Activated effector memory CD4-positive, alpha-beta T cell treated with anti-CD3 and anti-CD28 coated beads, Interleukin-2, amount 50 U/mL, for 16 hours (primary cell): ENCODE results near the gene SH2D5.
A peak's percentile ranks its signal among the peaks of the same experiment; 100 is the strongest.
"Not testable (repeated sequence)": the region's sequence is repeated elsewhere in the genome, so short reads cannot be mapped to it uniquely, and the experiment has no call there.

Source experiments
- DNase-seq: peaks from one replicate; pipeline ENCODE4 v3.0.0-alpha.2; 2020

The SH2D5 gene

DNA sequence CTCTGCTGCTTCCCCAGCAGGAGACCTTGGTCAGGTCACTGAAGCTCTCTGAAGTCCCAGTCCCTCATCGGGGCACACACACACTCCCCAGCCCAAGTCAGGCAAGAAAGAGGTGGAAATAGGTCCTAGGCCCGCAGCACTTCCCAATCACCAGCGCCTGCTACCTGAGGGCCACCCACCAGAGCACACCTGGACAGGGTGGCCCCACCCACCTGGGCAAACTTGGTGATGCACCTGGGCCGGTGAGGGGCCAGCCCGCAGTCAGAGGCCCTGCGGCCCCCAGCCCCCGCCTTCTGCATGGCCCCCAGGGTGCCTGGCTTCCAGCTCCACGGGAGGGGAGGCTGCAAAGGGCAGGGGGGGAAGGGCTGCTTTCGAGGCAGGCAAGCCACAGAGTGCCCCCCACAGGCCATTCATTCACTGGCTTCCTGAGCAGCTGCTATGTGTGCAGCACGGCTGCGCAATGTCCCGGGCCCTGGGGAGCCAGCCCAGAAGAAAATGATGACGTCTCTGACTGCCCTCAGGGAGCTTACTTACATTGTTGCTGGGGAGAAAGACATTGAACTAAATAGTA is 4.7 kb downstream of the SH2D5 start:
- no peak for DNase-seq

DNA sequence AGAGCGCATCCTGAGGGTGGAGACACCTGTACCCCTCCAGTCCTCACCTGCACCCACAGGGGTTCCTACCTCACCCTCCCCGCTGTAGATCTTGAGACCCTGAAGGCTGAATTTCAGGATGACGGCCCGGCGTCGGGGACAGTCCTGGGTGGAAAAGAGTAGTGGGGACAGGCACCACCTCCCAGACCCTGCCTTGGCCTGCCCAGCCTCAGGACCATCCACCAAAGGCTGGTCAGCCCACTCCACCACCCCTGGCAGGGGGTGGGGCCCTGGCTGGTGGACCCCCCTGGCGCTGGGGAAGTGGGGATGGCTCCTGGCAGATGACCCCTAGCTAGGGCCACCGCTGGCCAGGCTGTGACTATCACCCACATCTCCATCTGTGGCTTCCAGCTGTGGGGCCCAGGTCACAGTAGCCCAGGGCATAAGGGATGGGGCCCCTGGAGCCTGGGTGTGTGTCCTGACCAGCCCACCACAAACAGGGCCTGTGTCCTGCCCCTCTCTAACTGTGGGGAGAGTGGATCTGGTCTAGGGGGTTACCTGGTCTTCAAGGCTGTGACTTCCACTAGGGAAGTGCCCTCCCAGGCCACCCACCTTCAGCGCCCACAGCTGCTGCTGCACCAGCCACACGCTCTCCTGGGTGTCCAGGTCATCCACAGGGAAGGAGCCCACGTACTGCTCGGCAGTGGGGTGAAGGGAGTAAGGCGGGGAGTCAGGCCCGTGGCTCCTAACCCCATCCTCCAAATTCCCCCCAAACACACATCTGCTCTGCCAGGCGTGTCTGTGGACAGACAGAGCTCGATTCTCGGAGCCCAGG is 5.4 kb downstream of the SH2D5 start:
- peak; percentile 57 for DNase-seq

DNA sequence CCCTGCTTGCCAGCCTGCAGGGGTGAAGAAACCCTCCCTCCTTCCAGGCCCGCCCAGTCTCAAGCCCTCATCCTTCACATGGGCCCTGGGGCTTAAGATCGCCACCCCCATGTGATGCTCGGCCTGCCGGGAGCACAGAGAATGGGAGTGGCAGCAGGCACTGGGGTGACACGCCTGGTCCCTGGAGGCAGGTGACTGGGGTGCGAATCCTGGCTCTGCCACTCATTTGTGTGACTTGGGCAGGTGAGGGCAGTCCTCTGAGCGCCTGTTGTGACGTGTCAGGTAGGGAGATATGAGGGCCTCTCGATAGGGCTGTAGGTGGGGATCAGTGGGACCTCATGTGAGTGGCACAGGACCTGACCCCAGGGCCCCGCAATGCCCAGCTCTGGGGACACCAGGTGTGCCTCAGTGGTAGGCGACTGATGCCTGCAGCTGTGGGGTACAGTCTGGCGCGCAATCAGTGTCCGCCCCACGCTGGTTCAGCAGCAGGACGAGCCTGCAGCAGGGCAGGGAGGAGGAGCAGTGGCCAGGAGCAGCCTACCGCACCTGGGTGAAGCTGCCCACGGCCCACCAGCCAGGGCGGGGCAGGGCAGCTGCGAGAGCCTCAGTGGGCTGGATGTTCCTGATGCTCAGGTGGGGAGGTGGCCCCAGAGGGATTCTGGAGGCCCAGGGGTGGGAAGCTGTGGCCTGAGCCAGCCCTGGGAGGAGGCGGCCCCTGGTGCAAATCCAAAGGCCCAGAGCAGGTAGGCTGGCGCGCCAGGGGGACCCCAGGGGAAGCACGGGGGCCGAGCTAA is 6.2 kb downstream of the SH2D5 start:
- DNase-seq: peak; percentile 48

DNA sequence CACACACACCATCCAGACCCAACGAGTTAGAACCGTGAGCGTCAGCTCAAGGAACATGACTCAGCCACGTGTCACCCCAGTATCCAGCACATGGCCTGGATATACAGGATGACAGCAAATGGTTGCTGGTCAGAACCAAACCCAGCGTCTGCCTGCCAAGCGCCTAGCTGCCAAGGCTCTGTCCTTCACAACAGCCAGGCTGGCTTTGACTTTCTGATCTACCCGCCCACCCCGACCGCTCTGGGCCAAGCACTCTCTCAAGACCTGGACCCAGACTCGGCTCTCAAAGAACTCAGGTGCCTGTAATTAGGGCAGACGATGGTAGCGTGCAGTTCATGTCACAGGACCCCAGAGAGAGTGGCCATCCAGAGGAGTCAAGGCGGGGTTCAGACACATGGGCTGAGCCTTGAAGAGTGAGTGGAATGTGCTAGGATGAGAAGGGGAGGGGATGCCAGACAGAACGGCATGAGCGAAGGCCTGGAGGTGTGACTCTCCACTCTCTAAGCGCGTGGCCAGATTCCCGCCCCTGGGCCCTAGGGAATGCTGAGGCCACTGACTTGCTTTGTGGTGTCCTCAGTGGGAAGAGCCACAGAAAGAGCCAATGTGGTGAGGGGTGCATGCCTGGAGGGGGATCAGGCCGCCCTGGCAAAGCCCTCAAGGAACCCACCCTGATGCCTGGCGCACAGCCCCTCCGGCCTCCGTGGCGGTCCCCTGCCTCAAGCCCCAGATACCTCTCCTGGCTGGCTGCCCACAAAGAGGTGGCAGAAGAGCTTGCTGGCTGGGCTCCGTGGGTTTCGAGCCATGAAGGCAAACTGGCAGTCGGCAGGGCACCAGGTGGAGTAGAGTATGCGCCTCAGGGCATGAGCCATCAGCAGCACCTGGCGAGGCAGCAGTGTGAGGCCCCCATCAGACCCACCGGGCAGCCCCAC is 7.0 kb downstream of the SH2D5 start:
- DNase-seq: no peak

DNA sequence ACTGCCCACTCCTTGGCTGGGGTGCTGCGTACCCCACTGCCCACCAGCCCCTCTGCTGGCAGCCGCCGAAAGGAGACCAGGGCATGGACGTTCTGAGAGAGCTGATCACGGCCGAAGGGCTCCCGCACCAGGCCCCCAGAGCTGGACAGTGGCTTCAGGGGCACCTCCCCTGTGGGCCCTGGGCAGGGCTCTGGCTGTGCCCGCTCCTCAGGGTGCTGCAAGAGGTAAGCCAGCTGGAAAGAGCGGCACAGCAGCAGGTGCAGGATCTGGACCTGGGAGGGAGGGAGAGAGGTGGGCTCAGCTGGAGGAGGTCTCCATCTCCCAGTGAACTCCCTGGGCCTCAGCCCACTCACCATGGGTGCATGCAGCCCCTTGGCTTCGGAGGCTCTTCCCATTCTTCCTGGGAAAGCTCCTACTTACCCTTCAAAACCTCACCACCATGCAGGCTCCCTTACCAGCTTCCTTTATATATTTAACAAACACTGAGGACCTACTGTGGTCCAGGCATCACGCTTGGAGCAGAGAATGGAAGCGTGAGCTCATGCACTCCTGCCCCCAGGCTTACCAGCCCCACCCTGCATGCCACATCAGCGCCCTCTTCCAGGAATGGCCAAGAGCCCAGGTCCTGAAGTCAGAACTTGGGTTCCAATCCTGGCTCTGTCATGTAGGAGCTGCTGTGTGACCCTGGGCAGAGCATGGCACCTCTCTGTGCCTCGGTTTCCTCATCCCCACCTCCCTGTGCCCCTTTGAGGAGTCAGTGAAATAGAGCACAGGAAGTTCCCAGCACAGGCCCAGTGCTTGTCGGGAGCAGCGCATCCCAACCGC is 7.9 kb downstream of the SH2D5 start:
- peak; percentile 49 for DNase-seq

DNA sequence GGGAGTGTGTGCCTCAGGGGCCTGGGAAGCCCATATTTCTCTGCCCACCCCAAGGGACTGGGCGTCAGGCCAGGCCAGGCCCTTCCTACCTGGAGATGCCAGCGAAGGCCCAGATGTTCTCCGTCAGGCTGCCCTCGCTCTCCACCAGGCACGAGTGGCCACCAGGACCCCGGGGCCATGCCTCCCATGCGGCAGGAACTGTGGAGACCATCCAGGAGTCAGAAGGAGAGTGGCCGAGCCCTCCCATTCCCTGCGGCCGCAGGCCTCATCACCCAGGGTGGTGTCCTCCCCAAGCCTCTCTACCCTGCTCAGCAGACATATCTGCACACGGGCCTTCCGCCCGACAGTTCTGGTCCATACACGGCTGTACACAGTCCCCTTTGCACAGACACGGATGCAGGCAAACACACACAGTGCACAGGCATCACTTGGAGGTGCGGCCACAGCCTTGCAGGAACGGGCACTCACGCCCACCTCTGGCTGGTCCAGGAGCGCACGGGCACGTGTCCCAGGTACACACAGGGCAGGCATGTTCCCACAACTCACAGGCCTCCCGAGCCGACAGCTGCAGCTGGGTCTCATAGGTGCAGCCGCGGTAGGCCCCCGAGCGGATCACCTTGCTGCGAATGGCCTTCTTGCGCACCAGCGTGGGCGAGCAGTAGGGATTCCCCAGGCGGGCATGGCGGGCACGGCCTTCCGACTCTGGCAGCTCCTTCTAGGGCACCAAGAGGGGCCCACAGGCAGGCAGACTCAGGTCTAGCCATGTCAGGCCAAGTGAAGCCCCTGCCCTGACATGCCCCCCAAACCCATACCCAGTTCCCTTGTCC is 8.8 kb downstream of the SH2D5 start:
- DNase-seq: peak; percentile 61

DNA sequence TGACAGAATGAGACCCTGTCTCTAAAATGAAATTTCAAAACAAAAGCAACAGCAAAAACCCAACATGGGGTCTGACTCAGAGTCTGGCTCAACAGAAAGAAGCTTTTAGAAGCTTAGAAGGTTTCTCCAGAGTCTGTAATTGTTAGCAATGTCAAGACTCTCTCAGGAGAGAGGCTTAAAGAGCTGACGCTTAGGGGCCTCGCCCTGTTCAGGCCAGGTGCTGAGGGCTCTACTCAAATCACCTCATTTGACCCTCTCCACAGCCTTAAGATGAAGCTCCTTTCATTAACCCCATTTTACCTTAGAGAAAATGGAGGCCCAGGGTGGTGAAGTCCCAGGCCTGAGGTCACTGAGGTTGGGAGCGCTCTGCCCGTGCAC is 9.4 kb downstream of the SH2D5 start:
- peak; percentile 34 for DNase-seq

DNA sequence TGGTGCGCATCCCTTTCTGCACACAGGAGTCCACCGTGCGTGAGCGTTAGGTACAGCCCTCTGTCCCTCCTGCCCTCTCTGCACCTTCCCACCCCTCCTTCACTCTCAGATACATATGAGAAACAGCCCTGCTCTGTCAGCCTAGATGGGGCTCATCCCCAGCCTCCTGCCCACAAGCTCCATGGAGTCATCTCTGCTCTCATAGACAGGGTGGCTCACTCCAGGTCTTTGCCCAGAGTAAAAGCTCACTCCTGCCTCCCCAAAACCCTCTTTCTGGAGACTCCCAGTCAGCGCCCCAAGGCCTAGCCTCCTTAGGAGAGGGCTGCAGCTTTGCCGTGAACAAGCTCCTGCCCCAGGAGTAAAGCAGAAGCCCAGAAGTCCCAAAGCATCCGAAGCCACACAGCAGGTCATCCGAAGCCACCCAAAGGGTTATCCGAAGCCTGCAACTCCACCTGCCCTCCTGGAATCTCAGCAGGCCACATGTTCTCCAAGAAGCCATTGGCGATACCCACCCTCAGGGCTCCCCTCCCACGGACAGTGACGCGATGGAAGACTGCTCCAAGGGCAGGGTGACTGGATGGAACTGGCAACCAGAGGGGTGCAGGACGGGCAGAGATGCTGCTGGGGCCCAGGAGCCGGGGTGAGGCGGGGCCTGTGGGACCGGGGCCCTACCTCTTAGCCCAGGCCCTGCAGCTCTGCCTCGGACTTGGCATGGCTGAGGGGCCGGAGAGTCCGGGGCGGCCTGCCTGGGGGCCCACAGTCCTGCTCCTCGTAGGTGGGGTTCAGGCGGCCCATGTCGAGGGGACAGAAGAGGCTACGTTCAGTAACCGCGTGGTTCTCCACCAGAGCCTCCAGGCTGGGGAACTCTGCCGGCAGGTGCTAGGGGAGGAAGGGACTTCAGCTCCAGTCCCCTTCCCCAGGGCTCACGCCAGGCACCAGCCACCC is 11.1 kb downstream of the SH2D5 start:
- DNase-seq: peak; percentile 55

DNA sequence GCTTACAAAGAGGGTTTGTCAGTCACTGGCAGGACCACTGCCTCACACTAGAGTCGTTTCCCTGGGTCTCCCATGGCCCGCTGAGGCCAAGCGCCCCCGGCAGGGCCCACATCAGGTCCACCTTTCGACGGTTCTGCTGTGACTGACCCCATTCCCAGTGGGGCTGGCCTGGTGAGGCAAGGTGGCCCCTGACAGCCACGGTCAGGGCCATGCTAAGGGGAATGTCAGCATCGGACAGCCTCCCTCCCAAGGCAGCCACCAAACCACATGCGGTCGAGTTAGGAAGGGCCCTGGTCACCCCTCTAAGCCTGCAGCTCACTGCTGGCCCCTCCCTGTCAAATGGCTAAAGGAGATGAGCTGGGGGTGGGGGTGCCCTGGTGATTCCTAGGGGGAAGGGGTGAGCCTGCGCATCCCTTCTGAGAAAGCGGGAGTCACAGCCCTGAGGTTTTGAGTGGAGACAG is 11.8 kb downstream of the SH2D5 start:
- peak; percentile 56 for DNase-seq

DNA sequence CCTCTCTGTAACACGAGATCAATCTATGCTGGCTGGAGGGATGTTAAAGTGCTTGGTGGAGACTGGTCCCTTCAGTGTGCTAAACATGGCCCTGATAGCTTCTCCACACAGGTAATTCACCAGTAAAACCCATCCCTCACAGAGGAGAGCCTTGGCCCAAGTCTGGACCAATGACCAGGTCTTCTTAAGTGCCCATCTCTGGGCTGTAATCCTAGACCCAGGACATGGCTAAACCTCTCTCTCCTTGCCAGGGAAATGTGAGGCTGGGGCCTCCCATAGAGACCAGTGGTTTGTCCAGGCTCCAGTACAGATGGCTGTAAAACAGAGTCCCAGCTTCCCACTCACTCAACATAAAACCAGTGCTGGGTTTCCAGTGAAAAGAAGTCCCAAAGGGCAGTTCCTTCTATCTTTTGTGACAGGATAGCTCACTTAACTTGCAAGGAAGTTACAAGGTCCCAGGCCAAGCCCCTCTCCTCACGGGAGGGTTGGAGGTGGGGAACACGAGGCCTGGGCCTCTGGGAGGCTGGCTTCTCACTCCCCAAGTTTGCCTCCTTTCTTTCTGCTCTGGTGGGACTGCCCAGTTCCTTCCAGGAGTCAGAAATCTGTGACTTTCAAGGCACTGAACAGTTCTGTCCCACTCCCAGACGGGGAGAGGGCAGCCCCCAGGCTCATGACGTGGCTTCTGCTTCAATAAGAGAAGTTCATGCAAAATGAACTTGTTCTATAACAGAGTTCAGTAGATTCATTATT is 12.5 kb downstream of the SH2D5 start:
- peak; percentile 56 for DNase-seq

DNA sequence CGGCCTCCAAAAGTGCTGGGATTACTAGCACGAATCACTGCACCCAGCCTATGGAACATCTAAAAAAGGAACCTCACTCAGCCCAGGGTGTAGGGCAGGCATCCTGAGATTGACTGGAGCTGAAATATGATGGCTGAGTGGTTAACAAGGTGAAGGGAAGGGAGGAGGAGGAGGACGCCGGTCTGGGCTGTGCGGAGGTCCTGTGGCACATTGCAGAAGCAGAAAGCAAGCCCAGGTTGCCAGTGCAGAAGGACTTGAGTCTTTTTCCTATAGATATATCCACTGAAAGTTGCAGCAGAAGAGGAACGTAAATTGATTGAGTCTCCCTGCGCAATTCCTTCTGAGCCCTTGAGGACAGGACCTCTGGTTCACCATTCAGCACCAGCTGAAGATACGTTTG is 13.2 kb downstream of the SH2D5 start:
- peak; percentile 45 for DNase-seq

DNA sequence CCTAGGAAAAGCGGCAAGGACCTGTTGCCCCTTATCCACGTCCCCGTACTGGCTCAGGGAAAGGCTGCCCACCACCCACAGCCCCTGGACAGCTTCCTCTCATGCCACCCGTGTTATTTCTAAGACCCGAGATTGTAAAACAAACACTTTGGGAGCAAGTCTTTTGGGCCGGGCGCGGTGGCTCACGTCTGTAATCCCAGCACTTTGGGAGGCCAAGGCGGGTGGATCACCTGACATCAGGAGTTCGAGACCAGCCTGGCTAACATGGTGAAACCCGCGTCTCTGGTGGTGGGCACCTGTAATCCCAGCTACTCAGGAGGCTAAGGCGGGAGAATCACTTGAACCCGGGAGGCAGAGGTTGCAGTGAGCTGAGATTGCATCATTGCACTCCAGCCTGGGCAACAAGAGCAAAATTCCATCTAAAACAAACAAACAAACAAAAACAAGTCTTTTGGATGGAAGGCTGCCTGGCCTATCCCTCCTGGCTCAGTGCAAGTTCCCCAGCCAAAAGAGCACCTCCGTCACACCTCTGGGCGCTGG is 14.1 kb downstream of the SH2D5 start:
- DNase-seq: not testable (repeated sequence)

DNA sequence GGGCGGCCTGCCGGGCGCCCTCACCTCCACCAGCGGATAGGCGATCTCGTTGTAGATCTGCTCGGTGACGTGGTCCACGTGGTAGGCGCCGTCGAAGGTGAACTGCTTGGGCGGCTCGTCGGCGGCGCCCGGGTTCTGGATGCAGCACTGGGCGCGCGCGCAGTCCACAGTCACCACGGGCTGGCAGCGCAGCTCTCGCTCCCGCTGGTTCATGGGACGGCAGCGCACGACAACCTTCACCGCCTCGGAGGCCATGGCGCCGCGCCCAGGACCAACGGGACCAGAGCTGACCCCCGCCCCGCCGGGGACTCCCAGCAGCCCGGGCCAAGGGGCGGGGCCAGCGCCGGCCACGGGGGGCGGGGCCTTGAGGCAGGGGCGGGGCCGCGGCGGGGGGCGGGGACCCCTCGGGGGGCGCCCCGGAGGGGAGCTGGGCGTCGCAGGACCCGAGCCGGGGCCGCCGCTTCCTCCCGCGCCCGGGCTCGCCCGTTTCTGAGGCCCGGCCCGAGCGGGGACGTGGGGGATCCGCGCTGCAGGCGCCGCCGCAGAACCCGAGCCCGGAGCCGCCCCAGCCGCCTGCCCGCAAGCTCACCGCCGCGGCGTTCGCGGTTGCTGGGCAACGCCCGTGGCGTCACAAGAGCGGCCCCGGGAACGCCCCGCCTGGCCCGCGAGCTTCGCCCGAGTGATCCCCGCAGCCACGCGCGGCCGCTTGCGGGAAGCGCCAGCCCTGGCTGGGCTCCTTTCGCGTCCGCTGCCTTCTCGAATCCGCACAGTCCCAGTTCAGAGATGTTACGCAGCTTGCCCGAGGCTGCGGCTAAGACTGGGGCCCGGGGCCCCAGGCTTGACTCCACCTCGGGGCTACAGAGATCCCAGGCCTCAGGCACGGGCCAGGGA is 14.8 kb downstream of the SH2D5 start, which contains the start of gene KIF17:
Gene KIF17, minus strand, starts transcription at position 556 of the 891 bp plus-strand sequence. Its CDS starts 301 bp downstream, at position 255.
- peak; percentile 89 for DNase-seq

DNA sequence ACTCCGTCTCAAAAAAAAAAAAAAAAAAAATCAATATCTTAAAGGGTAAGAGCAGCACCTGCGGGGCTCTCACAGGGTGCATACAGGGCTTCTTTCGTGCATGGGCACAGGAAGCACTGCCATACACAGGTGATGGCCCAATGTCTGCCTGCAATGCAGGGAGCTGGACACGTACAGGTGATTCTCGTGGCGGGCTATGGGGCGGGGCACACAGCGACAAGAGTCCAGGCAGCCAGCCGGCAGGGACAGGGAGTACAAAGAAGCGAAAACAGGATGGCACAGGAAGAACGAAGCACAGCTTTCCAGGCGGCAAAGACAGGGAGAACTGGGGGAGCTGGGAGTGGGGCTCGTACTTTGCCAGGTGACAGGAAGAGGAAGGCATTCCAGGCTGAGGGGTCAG is 16.3 kb downstream of the SH2D5 start:
- DNase-seq: no peak

DNA sequence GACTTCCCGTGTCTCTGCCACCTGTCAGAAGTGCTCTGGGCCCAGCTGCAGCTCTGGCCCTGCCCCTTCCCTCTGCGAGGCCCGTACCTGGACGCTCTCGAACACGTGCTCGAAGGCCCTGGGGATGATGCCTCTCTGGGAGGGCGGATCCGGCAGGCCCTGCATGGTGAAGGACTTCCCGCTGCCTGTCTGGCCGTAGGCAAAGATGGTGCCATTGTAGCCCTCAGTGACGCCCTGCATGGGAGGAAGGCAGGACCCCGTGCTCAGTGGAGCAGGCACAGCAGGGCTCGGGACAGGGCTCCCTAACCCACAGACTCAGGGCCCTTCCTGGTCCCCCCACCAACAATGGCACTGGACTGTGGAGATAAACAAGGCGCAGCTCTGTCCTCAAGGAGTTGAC is 17.1 kb downstream of the SH2D5 start:
- no peak for DNase-seq

DNA sequence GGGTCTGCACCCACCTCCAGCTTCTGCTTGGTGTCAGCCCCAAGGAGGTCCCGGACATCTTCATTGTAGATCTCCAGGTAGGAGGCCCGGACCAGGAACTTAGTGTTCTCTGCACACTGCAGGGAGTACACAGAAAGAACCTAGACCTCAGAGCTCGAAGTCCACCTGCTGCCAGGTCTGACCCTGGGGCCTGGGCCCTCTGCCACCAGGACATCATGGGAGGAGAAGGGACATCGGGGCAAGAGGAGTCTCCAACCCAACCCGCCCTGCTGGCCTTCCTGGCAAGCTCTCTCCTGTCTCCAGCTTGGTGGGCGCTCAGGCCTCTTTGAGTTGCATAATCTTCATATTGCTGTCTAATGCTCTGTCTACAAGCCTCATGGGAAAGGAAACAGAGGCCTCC is 19.1 kb downstream of the SH2D5 start:
- no peak for DNase-seq

DNA sequence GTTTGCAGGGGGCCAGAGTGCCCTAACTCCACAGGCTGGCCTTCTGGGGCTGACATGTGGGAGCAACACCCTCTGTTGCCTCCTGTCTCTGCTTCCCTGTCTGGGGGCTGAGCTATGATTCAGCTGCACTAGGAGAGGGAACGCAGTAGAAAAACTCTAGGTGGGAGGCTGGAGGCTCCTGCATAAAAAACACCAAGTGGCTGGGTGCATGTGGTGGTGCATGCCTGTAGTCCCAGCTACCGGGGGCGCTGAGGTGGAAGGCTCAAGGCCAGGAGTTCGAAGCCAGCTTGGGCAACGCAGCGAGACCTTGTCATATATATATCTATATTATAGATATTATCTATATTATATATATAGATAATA is 20.3 kb downstream of the SH2D5 start:
- no peak for DNase-seq
